A549 treated with RU486 at 1 μM for 4 hours (cell line): Measurements from ENCODE around the gene SMIM5. TPM values are rescaled to one million over a fixed set of nuclear protein-coding genes. Genes with fewer than 3 reads are reported as not detected.

Experiments
- total RNA-seq: library from RNA; stranded (reverse); fragments of 200-300 nt; extraction: Qiagen RNA extraction; gene quantifications from 5 replicates; pipeline ENCODE4 v1.2.3, GENCODE V29; 2022; ENCODE audit warnings: low read depth

SMIM5 gene
- total RNA-seq, result 0.32 to 2.4 TPM (median 0.59 TPM) in 5 replicates

GRCh38 chr17:75632863-75633485 lies at the start of gene SMIM5:
SMIM5 (plus strand) TSS chr17:75633434; CDS start chr17:75640202, 6,768 bp downstream.

GRCh38 chr17:75587675-75588595 lies 45.3 kb upstream of the SMIM5 start, which contains the start of gene MYO15B:
MYO15B (plus strand) TSS chr17:75587800; CDS start chr17:75588058, 258 bp downstream.

GRCh38 chr17:75666959-75667790 lies 33.9 kb downstream of the SMIM5 start, which contains the start of the genes RECQL5 and SAP30BP:
RECQL5 (minus strand) TSS chr17:75667154; CDS start chr17:75666557, 597 bp downstream.
SAP30BP (plus strand) TSS chr17:75667338; CDS start chr17:75667373, 35 bp downstream.

Other genes with a start within 250 kb of the SMIM5 start
- 97.4 to 132 TPM (median 98.2 TPM) in 5 replicates for gene GRB2, start 227.8 kb upstream of the SMIM5 start, total RNA-seq
- gene TMEM94, start 176.8 kb upstream of the SMIM5 start, total RNA-seq, result 35.5 to 49.1 TPM (median 43.1 TPM) in 5 replicates
- gene CASKIN2, start 117.9 kb upstream of the SMIM5 start, total RNA-seq, result 7.5 to 12.7 TPM (median 9.3 TPM) in 5 replicates
- gene TSEN54, start 116.9 kb upstream of the SMIM5 start, total RNA-seq, result 24.6 to 49.5 TPM (median 42.8 TPM) in 5 replicates
- gene LLGL2, start 107.7 kb upstream of the SMIM5 start, total RNA-seq, result 13.4 to 28.9 TPM (median 25.5 TPM) in 5 replicates
- gene MYO15B, start 45.6 kb upstream of the SMIM5 start, total RNA-seq, result 33.4 to 72.6 TPM (median 52.6 TPM) in 5 replicates
- gene RECQL5, start 33.7 kb downstream of the SMIM5 start, total RNA-seq, result 16.6 to 26.3 TPM (median 25.0 TPM) in 5 replicates
- gene SAP30BP, start 33.9 kb downstream of the SMIM5 start, total RNA-seq, result 103 to 124 TPM (median 110 TPM) in 5 replicates
- gene ITGB4, start 88.0 kb downstream of the SMIM5 start, total RNA-seq, result 40.8 to 63.1 TPM (median 55.6 TPM) in 5 replicates
- 46.3 to 75.9 TPM (median 65.6 TPM) in 5 replicates for gene GALK1, start 131.8 kb downstream of the SMIM5 start, total RNA-seq
- 22.5 to 32.7 TPM (median 31.2 TPM) in 5 replicates for gene UNK, start 151.4 kb downstream of the SMIM5 start, total RNA-seq
- gene UNC13D, start 211.0 kb downstream of the SMIM5 start, total RNA-seq, result 3.5 to 4.4 TPM (median 3.9 TPM) in 5 replicates
- 88.0 to 99.5 TPM (median 93.9 TPM) in 5 replicates for gene WBP2, start 221.9 kb downstream of the SMIM5 start, total RNA-seq
- 108 to 201 TPM (median 148 TPM) in 5 replicates for gene TRIM47, start 245.1 kb downstream of the SMIM5 start, total RNA-seq